Neuronal stem cell (in vitro differentiated cells): ENCODE measurements around the gene CACNG4.

Experiments
- DNase-seq: peaks from one replicate; pipeline ENCODE4 v3.0.0-alpha.2; 2013; ENCODE audit warnings: low spot score
- H2AFZ ChIP-seq: one replicate; pipeline ENCODE4 v1.6.1; 2013; ENCODE audit warnings: mild to moderate bottlenecking, low read length, inconsistent platforms
- H2AK5ac ChIP-seq: 2 replicates; pipeline ENCODE4 v1.6.1; 2013; ENCODE audit warnings: low read depth, mild to moderate bottlenecking, inconsistent platforms, low read length, moderate library complexity, mixed read lengths
- H2BK120ac ChIP-seq: 2 replicates; pipeline ENCODE4 v1.6.1; 2013; ENCODE audit warnings: low read depth, mild to moderate bottlenecking, inconsistent platforms, low read length, moderate library complexity, mixed read lengths
- H2BK12ac ChIP-seq: one replicate; pipeline ENCODE4 v1.6.1; 2013; ENCODE audit warnings: low read length, inconsistent platforms
- H2BK15ac ChIP-seq: 2 replicates; pipeline ENCODE4 v1.6.1; 2013; ENCODE audit warnings: mild to moderate bottlenecking, low read length, inconsistent platforms, mixed read lengths
- H2BK5ac ChIP-seq: one replicate; pipeline ENCODE4 v1.6.1; 2013; ENCODE audit warnings: inconsistent platforms, mild to moderate bottlenecking, low read length, moderate library complexity
- H3K14ac ChIP-seq: one replicate; pipeline ENCODE4 v1.6.1; 2013; ENCODE audit warnings: low read length, inconsistent platforms
- H3K18ac ChIP-seq: 2 replicates; pipeline ENCODE4 v1.6.1; 2013; ENCODE audit warnings: low read length, inconsistent platforms
- H3K23ac ChIP-seq: 2 replicates; pipeline ENCODE4 v1.6.1; 2013; ENCODE audit warnings: low read depth, mild to moderate bottlenecking, mixed read lengths, low read length, inconsistent platforms; ENCODE audit not compliant: poor library complexity
- H3K27ac ChIP-seq: replicated peaks from 3 replicates; pipeline ENCODE4 v1.5.1; 2013; ENCODE audit warnings: low read length, inconsistent platforms
- H3K27me3 ChIP-seq, 3 experiments: 2 replicates each; pipeline ENCODE4 v1.6.1; 2013; ENCODE audit warnings: low read length in 3 of 3, mild to moderate bottlenecking in 2 of 3, inconsistent platforms in 1 of 3, low read depth in 1 of 3, mixed read lengths in 1 of 3, moderate library complexity in 1 of 3; ENCODE audit not compliant: control insufficient read depth in 3 of 3, insufficient read depth in 3 of 3
- H3K36me3 ChIP-seq, 2 donors: replicated peaks in 1 of 2; 2 replicates each; pipeline ENCODE4 v1.6.1; 2013; ENCODE audit warnings: low read length in 2 of 2; ENCODE audit not compliant: control insufficient read depth in 2 of 2, insufficient read depth in 2 of 2
- H3K4ac ChIP-seq: 2 replicates; pipeline ENCODE4 v1.6.1; 2013; ENCODE audit warnings: inconsistent platforms, mild to moderate bottlenecking, low read length, moderate library complexity
- H3K4me1 ChIP-seq, 2 donors: 1 replicate in 1 of 2; 2 replicates in 1 of 2; pipeline ENCODE4 v1.6.1; 2013; ENCODE audit warnings: low read length in 2 of 2, low read depth in 1 of 2; ENCODE audit not compliant: control insufficient read depth in 2 of 2, insufficient read depth in 1 of 2
- H3K4me2 ChIP-seq: one replicate; pipeline ENCODE4 v1.6.1; 2013; ENCODE audit warnings: mild to moderate bottlenecking, low read length, inconsistent platforms; ENCODE audit not compliant: insufficient read depth, poor library complexity, severe bottlenecking
- H3K4me3 ChIP-seq, 2 donors: 2 replicates each; pipeline ENCODE4 v1.5.1; 2013; ENCODE audit warnings: low read length in 2 of 2, mild to moderate bottlenecking in 2 of 2, inconsistent platforms in 1 of 2, moderate library complexity in 1 of 2
- H3K79me1 ChIP-seq: one replicate; pipeline ENCODE4 v1.6.1; 2013; ENCODE audit warnings: low read depth, mild to moderate bottlenecking, inconsistent platforms, low read length, moderate library complexity
- H3K9ac ChIP-seq: one replicate; pipeline ENCODE4 v1.6.1; 2013; ENCODE audit warnings: mild to moderate bottlenecking, low read depth, low read length, inconsistent platforms; ENCODE audit not compliant: poor library complexity
- H3K9me3 ChIP-seq, 2 donors: replicated peaks in 1 of 2; 2 replicates each; pipeline versions ENCODE3 to v1.6.1; 2013; ENCODE audit warnings: low read length in 2 of 2, mild to moderate bottlenecking in 2 of 2, inconsistent platforms in 1 of 2, low read depth in 1 of 2, mixed read lengths in 1 of 2, moderate library complexity in 1 of 2; ENCODE audit not compliant: control insufficient read depth in 2 of 2, insufficient read depth in 1 of 2
- H4K8ac ChIP-seq: one replicate; pipeline ENCODE4 v1.6.1; 2013; ENCODE audit warnings: low read depth, mild to moderate bottlenecking, inconsistent platforms, low read length, moderate library complexity
- H4K91ac ChIP-seq: one replicate; pipeline ENCODE4 v1.6.1; 2013; ENCODE audit warnings: low read length, low read depth, mild to moderate bottlenecking, inconsistent platforms; ENCODE audit not compliant: poor library complexity
- WGBS, 2 donors: extraction: QIAGEN DNeasy Blood & Tissue Kit; methylation state at CpG; one replicate each; pipeline ENCODE4 v1.1.7; 2013; ENCODE audit warnings: missing lambda C conversion rate in 2 of 2, mixed read lengths in 1 of 2; ENCODE audit not compliant: insufficient read length in 2 of 2, insufficient replicate concordance in 1 of 2; ENCODE audit errors: extremely low coverage in 2 of 2; 5-methylcytosine and 5-hydroxymethylcytosine counted together

CACNG4 gene

DNA sequence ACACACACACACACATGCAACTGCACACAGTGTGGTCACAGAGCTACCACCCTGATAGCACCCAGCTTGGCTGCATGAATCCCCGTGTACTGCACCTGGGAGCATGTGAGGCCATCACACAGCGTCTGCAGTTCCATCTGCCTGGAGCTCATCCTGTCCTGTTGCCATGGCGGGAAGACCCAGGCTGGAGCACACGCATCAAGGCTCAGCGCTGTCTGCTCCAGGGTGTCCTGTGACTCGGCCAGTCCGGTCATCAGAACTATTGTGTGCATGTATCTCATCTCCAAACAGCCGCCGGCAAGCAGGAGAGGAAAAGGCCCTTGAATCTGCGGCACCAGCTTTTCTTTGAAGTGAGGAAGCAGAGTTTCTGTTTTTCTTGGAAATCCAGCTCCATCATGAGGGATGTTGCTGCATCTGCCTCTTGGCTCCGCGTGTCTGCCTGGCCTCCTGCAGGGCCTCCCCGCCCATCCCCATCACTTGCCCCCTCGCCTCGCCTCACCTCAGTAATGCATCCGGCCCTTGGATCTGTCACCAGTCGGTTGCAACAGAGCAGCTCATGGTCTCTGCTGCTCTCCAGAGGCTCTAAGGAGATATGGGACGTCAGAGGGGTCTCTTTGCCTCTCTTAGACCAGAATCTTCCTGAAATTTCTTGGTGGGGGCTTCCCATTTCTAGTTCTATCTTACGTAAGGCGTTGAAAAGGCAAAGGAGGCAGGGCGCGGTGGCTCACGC, 23.7 kb downstream of the CACNG4 start:
- DNase-seq = no peak
- Histone ChIP-seq H3K36me3 (peaks cover 0 to 37% of the 10 kb centered on the region in 2 donors), H3K9ac (peak overlapping the region; percentile 71)

GRCh38 chr17:66989076-66989475, 24.6 kb downstream of the CACNG4 start:
- H3K27me3 ChIP-seq = no peaks in the 10 kb centered on the region
- H3K18ac ChIP-seq = no peak overlapping the region
- H3K23ac ChIP-seq = no peak overlapping the region
- no peak overlapping the region for H2BK12ac ChIP-seq
- H3K9me3 ChIP-seq = no peaks in the 10 kb centered on the region
- DNase-seq = no peak
- WGBS, 2 donors = no CpG with 5 or more reads among the region's 4 CpGs
- peaks cover 0 to 2% of the 10 kb centered on the region in 2 donors for H3K4me1 ChIP-seq
- H3K4me3 ChIP-seq = no peak overlapping the region
- H2AFZ ChIP-seq = no peak overlapping the region
- no peak overlapping the region for H2BK15ac ChIP-seq
- H3K79me1 ChIP-seq = no peaks in the 10 kb centered on the region
- H4K91ac ChIP-seq = no peak overlapping the region
- no peak overlapping the region for H3K27ac ChIP-seq
- no peak overlapping the region for H3K4me2 ChIP-seq
- peaks cover 0 to 37% of the 10 kb centered on the region in 2 donors for H3K36me3 ChIP-seq
- no peak overlapping the region for H2BK5ac ChIP-seq
- H3K14ac ChIP-seq = no peak overlapping the region
- no peak overlapping the region for H4K8ac ChIP-seq
- no peak overlapping the region for H2AK5ac ChIP-seq
- no peak overlapping the region for H2BK120ac ChIP-seq
- H3K9ac ChIP-seq = no peak overlapping the region
- H3K4ac ChIP-seq = no peak overlapping the region

More for the DNA sequence above, 23.7 kb downstream of the CACNG4 start:
- Histone ChIP-seq H4K8ac (peak overlapping the region; percentile 90), H2BK120ac (no peak overlapping the region), H3K18ac (peak overlapping the region; percentile 88), H4K91ac (no peak overlapping the region), H3K9me3 (no peaks in the 10 kb centered on the region), H2AK5ac (no peak overlapping the region), H2BK12ac (no peak overlapping the region), H3K4ac (no peak overlapping the region), H3K4me1 (peaks cover 0 to 2% of the 10 kb centered on the region in 2 donors), H2AFZ (no peak overlapping the region), H2BK5ac (no peak overlapping the region), H3K27ac (no peak overlapping the region), H3K27me3 (no peaks in the 10 kb centered on the region), H3K4me3 (no peak overlapping the region), H3K14ac (no peak overlapping the region), H3K4me2 (no peak overlapping the region), H3K23ac (no peak overlapping the region), H2BK15ac (peak overlapping the region; percentile 22), H3K79me1 (no peaks in the 10 kb centered on the region)
- no CpG with 5 or more reads among the region's 23 CpGs for WGBS, 2 donors

DNA sequence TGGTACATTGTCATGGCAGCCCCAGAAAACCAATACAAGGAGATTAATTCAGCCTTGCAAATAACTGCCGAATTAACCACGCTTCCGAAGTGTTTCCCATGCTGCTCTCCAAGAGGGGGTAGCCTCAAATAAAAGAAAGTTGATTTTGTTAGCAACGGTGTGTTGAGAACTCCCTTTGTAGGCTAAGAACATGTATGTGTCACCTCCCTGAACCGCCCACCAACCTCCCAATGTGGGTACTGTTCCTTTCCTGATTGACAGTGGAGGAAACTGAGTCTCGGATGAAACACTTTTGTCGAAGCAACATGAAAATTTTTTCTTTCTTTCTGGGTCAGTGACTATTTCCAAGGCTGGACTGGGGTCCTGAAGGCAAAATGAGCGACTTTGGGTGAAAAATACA, 25.1 kb downstream of the CACNG4 start:
- no peak overlapping the region for H3K9ac ChIP-seq
- H2AFZ ChIP-seq = no peak overlapping the region
- H3K4me3 ChIP-seq = no peak overlapping the region
- no peak overlapping the region for H3K18ac ChIP-seq
- H3K27me3 ChIP-seq = no peaks in the 10 kb centered on the region
- DNase-seq = no peak
- H3K4me2 ChIP-seq = no peak overlapping the region
- H3K27ac ChIP-seq = no peak overlapping the region
- H3K9me3 ChIP-seq = no peaks in the 10 kb centered on the region
- H3K23ac ChIP-seq = no peak overlapping the region
- no peak overlapping the region for H3K14ac ChIP-seq
- H4K91ac ChIP-seq = no peak overlapping the region
- no peak overlapping the region for H2BK15ac ChIP-seq
- H2BK12ac ChIP-seq = no peak overlapping the region
- no CpG with 5 or more reads among the region's 8 CpGs for WGBS, 2 donors
- H3K36me3 ChIP-seq = peaks cover 0 to 37% of the 10 kb centered on the region in 2 donors
- H2AK5ac ChIP-seq = no peak overlapping the region
- no peaks in the 10 kb centered on the region for H3K79me1 ChIP-seq
- H4K8ac ChIP-seq = no peak overlapping the region
- H3K4me1 ChIP-seq = peaks cover 0 to 2% of the 10 kb centered on the region in 2 donors
- no peak overlapping the region for H3K4ac ChIP-seq
- H2BK120ac ChIP-seq = no peak overlapping the region
- no peak overlapping the region for H2BK5ac ChIP-seq

GRCh38 chr17:66990047-66990446, 25.5 kb downstream of the CACNG4 start:
- Histone ChIP-seq H2BK15ac (no peak overlapping the region), H3K4me3 (no peak overlapping the region), H4K8ac (no peak overlapping the region), H3K79me1 (no peaks in the 10 kb centered on the region), H3K23ac (no peak overlapping the region), H3K9me3 (no peaks in the 10 kb centered on the region), H3K27me3 (no peaks in the 10 kb centered on the region), H3K27ac (no peak overlapping the region), H3K36me3 (peaks cover 0 to 33% of the 10 kb centered on the region in 2 donors), H2BK5ac (no peak overlapping the region), H2BK12ac (no peak overlapping the region), H2AFZ (no peak overlapping the region), H3K4me2 (no peak overlapping the region), H3K9ac (no peak overlapping the region), H2BK120ac (no peak overlapping the region), H3K4me1 (peaks cover 0 to 2% of the 10 kb centered on the region in 2 donors), H3K14ac (no peak overlapping the region), H2AK5ac (no peak overlapping the region), H3K4ac (no peak overlapping the region), H4K91ac (no peak overlapping the region), H3K18ac (no peak overlapping the region)
- no peak for DNase-seq
- WGBS, 2 donors = no CpG with 5 or more reads among the region's 6 CpGs
